HG02610 (cell line): ENCODE data around the gene AMOT.
"Not testable (repeated sequence)": the region's sequence is repeated elsewhere in the genome, so short reads cannot be mapped to it uniquely, and the experiment has no call there.

Experiments
- ATAC-seq: cut with Tn5 transposase; IDR thresholded peaks from one replicate; pipeline ENCODE4 v1.9.1; 2021; ENCODE audit warnings: mild to moderate bottlenecking, moderate library complexity; ENCODE audit not compliant: unreplicated experiment

Gene AMOT

DNA sequence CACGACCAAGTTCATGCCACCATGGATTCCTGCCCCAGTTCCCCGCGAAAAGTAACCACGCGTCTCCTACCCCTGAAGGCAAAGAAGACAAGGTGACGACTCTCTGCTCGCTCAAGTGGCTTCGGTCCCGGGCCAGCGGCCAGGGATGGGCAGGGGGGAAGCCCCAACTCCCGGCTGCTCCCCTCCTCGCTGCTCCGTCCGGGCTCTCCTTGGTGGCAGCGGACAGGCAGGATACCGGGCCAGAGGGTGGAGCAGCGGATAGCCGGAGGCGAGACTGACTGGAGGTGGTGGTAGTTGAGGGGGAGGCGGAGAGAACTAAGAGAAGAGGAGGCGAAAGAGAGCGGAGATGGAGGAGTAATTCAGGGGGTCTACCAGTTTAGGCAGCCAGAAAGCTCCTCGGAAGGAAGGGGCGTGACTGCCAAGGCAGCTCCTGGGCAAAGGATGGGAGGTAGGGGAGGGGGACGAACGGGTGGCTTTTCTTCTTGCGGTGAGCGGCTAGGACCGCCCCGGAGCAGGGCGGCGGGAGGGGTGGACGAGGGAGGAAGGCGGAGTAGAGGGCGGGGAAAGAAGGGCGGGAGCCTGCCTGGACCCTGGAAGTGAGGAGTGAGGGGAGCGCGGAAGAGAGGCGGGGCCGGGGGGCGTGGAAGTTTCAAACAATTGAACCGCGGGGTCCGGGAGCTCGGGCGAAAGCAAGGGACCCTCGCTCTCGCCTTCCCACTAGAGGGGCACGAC lies at the start of gene AMOT:
TSS of gene AMOT (minus strand) at position 450 of the 732 bp plus-strand sequence. CDS start 17,705 bp downstream, outside the sequence.
- peak; percentile 74 for ATAC-seq

DNA sequence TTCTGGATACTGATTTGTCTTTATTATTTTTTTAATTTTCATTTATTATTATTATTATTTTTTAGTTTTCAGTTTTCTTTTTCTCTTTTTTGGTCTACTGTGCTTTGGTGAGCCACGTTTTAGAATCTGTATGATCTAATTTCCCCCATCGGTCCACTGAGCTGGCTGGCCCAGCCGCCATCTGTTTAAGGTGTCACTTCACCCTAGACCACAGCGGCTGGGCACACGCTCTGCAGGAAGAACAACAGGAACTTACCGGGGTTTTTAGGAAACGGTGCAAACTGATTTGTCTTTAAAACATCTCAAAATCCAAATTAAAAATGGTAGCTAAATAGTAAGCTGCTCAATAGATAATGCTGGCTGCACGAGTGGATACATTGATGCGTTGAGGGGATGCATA lies 48.8 kb upstream of the AMOT start:
- ATAC-seq: peak; percentile 62

- no peak for ATAC-seq
These were observed 48.3 kb upstream of the AMOT start for GRCh38 chrX:112888916-112889315.

- ATAC-seq: peak; percentile 46
These were observed 37.1 kb upstream of the AMOT start for GRCh38 chrX:112877771-112878173.

GRCh38 chrX:112874614-112875013 lies 34.0 kb upstream of the AMOT start:
- ATAC-seq: peak; percentile 26

GRCh38 chrX:112874175-112874574 lies 33.5 kb upstream of the AMOT start:
- peak; percentile 28 for ATAC-seq

DNA sequence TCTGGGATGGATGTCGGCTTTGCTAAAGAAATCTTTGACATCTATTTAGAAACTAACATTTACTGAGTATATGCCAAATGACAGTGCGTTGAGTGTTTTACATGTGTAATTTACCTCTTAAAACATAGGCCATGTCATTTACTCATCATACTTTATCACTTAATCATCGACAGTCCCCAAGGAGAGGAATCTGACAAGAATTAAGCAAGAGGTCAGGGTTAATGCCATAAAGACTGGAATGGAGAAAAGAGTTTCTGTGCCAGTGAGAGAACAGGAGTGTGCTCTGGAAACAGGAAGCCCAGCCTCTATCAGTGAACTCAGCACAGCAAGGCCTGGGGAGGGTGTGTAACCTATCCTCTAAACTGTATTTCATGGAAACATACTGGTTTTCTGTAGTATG lies 28.0 kb upstream of the AMOT start:
- ATAC-seq: no peak

DNA sequence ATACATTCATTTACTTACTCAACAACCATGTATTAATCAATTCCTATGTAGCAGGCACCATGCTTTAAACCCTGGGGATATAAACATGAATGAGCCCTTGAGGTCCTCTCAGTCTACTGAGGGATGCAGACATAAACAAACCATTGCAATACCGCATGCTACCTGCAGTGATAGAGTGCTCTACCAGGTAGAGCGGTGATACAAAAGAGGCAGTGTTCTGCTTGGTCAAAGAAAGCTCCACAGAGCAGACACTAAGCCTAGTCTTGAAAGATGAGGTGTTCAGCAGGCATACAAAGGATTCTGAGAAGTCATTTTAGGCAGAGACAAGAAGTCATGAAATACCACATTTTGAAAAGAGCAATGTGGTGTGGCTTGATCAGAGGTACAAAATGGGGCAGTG lies 26.9 kb upstream of the AMOT start:
- ATAC-seq: peak; percentile 59

- no peak for ATAC-seq
These were observed 25.5 kb upstream of the AMOT start for GRCh38 chrX:112866175-112866574.

DNA sequence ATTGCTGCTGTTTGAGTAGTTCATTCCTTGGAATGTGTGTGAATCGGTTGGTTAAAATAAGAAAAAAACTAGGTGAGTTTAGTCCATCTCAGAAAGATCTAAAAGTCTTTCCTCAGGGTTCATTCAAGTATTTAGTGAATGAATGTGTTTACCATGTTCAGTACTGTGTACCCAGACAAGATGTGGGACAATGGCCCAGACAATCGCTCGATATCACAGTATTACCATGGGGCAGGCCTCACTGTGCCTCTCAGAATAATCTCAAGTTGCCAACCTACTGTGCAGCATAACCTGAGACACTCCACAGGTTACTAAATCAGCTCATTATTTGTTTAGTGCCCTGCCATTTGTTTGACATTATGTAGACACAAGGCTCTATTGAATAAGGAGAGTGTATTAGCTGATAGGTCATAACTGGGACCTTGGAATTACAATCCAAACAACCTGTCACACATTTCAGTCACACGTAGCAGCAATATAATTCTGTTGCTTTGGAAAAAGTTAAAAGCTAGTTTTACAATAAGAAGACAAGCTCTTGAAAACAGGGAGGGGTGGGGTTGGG lies 24.9 kb upstream of the AMOT start:
- ATAC-seq: no peak

DNA sequence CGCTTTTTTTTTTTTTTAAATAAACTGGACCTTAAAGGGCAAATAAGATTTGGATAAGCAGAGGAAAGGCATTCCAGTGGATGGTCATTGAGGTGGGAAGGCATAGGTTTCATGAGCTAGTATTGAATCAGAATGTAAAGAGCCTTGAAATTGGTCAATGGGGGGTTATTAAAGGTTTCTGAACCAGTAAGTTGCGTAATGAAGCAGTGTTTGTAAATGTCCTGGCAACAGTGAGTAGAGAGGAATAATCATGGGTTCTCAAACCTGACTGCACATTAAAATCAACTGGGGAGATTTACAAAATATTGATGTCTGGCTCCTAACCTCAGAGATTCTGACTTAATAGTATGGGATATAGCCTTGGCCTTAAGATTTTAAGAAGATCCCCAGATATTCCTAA lies 23.2 kb upstream of the AMOT start:
- no peak for ATAC-seq

GRCh38 chrX:112857478-112857878 lies 16.8 kb upstream of the AMOT start:
- no peak for ATAC-seq

- not testable (repeated sequence) for ATAC-seq
These were observed 14.3 kb upstream of the AMOT start for GRCh38 chrX:112854901-112855300.

DNA sequence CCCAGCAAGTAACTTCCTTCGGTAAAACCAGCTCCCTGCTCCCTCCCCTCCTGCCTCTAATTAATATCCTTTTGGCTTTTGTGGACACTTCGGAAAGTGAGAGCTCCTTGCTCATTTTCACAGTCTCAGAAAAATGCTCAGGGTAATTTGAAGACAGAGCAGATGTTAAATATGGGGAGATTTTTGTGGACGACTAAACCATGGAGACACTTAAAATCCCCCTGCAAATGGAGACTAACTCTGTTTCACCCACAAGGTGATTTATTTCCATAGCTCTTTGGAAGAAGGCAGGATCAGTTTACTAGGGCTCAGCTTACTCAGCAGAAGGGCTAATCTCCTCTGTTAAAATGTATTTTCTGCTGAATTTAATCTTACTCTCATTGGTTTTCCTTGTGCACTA lies 12.2 kb upstream of the AMOT start:
- no peak for ATAC-seq

DNA sequence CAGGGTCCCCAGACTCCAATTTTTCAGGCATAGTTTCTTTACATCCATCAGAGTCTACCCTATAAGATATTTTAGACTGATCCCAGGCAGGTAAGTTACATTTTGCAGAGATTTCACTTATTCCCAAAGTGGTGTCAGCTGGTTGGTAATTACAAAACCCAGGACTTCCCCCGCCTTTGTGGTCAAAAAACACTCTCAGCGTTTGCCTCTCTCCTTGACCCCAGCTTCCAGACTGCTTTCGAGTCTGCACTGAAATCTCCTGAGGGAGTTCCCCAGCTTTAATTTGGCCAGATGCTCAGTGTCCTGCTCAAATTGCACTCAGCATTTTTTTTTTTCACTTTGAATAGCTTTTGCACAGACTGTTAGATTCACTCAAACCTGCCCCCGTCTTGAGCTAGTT lies 11.2 kb upstream of the AMOT start:
- peak; percentile 71 for ATAC-seq

GRCh38 chrX:112851161-112851779 lies 10.6 kb upstream of the AMOT start:
- peak; percentile 89 for ATAC-seq

- peak; percentile 25 for ATAC-seq
These were observed 8.4 kb upstream of the AMOT start for GRCh38 chrX:112849016-112849415.

- ATAC-seq: no peak
These were observed 6.2 kb upstream of the AMOT start for GRCh38 chrX:112846782-112847181.

GRCh38 chrX:112846187-112846586 lies 5.6 kb upstream of the AMOT start:
- no peak for ATAC-seq

DNA sequence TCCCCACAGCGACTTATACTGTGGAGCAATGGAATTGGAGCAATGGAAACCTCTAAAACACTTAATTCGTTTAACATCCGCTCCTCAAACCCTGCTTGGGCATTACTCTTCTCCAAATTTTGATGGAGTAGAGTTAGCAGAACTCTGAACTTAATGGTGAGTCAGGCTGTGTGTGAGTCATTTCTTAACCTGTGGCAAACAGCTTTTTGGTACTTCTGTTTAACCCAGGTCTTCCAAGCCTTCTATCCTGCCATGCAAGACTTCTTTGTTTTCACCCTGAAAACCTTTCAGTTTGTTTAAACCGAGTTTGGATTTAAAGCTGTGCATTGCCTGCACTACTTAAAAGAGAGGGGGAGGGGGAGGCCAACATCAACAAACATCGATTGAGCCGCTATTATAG lies 3.6 kb upstream of the AMOT start:
- peak; percentile 31 for ATAC-seq

DNA sequence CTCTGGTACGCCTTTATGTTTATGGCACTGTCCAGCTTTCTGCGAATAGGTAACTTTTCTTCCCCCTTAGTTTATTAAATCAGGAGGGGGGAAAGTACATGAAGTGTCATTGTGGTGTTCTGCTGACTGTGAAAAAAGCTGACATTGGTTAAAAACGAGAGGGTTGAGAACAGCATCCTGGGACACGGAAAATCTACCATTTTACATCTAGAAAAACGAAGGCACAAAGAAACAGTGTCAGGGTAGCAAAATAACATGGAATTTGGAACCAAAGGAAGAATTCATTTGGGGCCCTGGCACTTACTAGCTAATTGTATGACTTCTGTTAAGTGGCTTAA lies 1.2 kb upstream of the AMOT start:
- ATAC-seq: peak; percentile 18

DNA sequence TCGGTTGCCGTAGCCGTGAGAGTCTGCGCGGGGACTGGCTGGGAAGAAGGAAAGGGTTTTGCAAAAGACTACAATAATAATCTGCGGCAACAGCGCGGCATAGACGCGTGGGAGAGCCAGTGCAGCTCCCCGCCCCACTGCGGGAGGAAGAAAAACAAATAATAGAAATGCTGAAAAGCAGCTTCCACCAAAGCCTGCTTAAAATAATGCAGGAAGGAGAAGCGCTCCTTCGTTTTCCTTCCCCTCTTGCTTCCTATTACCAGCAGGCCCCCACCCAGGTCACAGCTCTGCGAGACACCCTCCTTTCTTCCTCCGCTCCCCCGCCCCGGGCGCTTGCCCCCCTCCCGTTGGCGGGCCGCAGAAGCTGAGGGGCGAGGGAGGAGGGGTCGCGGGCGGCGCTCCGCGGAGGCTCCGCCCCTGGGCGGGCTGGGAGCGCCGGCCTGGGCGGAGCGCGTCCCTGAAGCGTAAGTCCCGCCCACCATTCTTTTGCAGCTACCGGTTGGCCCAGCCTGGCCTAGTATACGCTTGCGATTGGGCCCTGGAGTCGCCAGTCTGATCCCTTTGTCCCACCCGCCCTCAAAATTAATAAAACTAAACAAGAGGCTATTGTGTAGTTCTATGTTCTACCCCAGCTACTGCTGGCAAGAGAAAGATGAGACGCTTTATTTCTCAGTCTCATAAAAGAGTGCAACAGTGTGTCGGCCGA lies 636 bp upstream of the AMOT start:
- ATAC-seq: peak; percentile 94
